Left ventricle myocardium inferior (tissue), 1 donor: ENCODE measurements around the gene RAB7B. TPM values are rescaled to one million over a fixed set of nuclear protein-coding genes. Genes with fewer than 3 reads are reported as not detected.

Experiments
- DNase-seq: peaks from one replicate; pipeline ENCODE4 v3.0.0-alpha.2; 2020
- H3K27ac ChIP-seq: fragments of 200-600 bp; replicated peaks from 2 replicates; pipeline ENCODE4 v1.8.0; 2021
- H3K27me3 ChIP-seq: fragments of 200-600 bp; 2 replicates; pipeline ENCODE4 v1.8.0; 2021; ENCODE audit warnings: low read depth
- H3K36me3 ChIP-seq: fragments of 200-600 bp; 2 replicates; pipeline ENCODE4 v1.8.0; 2021
- H3K4me1 ChIP-seq: fragments of 200-600 bp; 2 replicates; pipeline ENCODE4 v1.8.0; 2021
- H3K4me3 ChIP-seq: fragments of 200-600 bp; 2 replicates; pipeline ENCODE4 v1.8.0; 2021; ENCODE audit warnings: mild to moderate bottlenecking, moderate library complexity
- H3K9me3 ChIP-seq: fragments of 200-600 bp; replicated peaks from 2 replicates; pipeline ENCODE4 v1.8.0; 2021
- CTCF ChIP-seq: fragments of 200-600 bp; IDR thresholded peaks from 2 replicates; pipeline ENCODE4 v1.8.0; 2021; ENCODE audit warnings: antibody characterized with exemption, mild to moderate bottlenecking, borderline replicate concordance
- intact Hi-C: fragments of 100-400 bp; cut with micrococcal nuclease; formaldehyde crosslinking; loops from one replicate; pipeline ENCODE4 v1.11.0; 2022
- total RNA-seq: library from RNA; stranded (reverse); fragmentation: NEBNext Ultra II Directional; extraction: Animal tissue kit (Norgen Biotek cat#: 25700); gene quantifications from one replicate; pipeline ENCODE4 v1.2.1, GENCODE V29; 2021
- donor health status: DM: no; HTN: yes; CAD: no; lungs with severe emphysema.

RAB7B gene
- total RNA-seq, 1 donor from 2014 or later, result 1.4 TPM

- peaks cover 27% of the 10 kb centered on the region for H3K27me3 ChIP-seq
- no peak for DNase-seq
These were observed 63.4 kb downstream of the RAB7B start for GRCh38 chr1:205939690-205940330.

GRCh38 chr1:205938682-205939081 lies 64.5 kb downstream of the RAB7B start:
- Histone ChIP-seq H3K36me3 (no peaks in the 10 kb centered on the region), H3K27me3 (peaks cover 21% of the 10 kb centered on the region), H3K9me3 (no peaks in the 10 kb centered on the region), H3K27ac (no peak overlapping the region), H3K4me3 (no peak overlapping the region), H3K4me1 (peaks cover 18% of the 10 kb centered on the region)
- DNase-seq, result no peak
- intact Hi-C loops, result no loop called here
- no peak for TF ChIP-seq CTCF

More at GRCh38 chr1:205939690-205940330, 63.4 kb downstream of the RAB7B start:
- Histone ChIP-seq H3K36me3 (no peaks in the 10 kb centered on the region), H3K27ac (no peak overlapping the region), H3K4me3 (no peak overlapping the region), H3K4me1 (peaks cover 18% of the 10 kb centered on the region), H3K9me3 (no peaks in the 10 kb centered on the region)
- intact Hi-C loops, result no loop called here
- peak; percentile 21 for TF ChIP-seq CTCF

DNA sequence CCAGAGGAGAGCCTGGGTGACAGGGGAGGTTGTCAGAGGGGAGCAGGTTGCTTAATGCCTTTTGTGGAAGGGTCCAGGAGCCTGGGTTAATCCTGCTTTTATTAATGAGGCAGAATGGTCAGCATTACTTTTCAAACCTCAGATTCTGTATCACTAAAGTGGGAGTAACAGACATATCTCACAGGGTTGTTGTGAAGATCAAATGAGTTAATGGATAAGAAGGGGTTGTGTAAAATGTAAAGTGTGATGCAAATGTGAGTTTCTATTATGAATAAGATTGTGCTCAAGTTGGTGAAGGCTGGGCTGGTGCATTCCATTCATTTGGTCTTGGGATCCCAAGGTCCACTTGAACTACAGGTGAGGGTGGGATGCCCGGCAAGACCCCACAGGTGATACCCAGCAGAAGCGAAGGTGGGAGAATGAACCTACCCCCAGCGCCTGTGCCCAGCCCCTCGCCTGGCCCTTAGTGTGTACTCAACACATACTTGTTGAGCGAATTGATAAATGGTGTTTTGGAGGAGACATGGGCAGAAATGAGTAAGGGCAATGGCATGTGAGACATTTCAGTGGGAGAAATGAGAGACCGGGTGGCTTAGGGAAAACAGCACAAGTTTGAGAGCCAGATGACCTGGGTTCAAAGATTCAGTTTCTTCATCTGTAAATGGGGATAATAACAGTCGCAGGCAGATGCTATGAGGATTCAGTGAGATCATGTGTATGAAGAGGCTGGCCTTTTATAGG lies 66.2 kb downstream of the RAB7B start:
- H3K36me3 ChIP-seq, result no peaks in the 10 kb centered on the region
- H3K27ac ChIP-seq, result no peak overlapping the region
- H3K9me3 ChIP-seq, result no peaks in the 10 kb centered on the region
- DNase-seq, result no peak
- peaks cover 18% of the 10 kb centered on the region for H3K4me1 ChIP-seq
- no peak overlapping the region for H3K4me3 ChIP-seq
- intact Hi-C loops, result no loop called here
- no peak for TF ChIP-seq CTCF
- H3K27me3 ChIP-seq, result peaks cover 5% of the 10 kb centered on the region

DNA sequence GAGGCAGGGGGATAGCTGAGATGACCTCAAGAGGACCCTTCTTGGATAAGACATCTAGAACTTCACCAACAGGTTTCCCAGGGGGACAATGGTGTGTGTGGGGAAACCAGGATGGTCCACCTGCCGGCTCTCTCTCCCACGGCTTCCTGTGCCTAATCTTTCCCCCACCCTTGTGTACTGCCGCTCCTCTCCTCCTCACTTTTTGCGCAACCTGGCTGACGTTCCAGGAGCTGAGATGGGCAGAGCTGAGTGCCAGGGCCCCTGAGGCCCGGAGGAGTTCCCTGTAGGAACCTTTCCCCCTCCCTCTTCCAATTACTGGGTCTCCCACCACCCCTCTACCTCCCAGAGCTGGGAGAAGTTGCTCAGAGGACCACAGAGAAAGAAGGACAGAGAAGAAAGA lies 66.9 kb downstream of the RAB7B start:
- no peaks in the 10 kb centered on the region for H3K9me3 ChIP-seq
- H3K36me3 ChIP-seq, result no peaks in the 10 kb centered on the region
- TF ChIP-seq CTCF, result no peak
- intact Hi-C loops, result no loop called here
- H3K4me3 ChIP-seq, result no peak overlapping the region
- H3K4me1 ChIP-seq, result peaks cover 18% of the 10 kb centered on the region
- DNase-seq, result no peak
- H3K27me3 ChIP-seq, result peaks cover 5% of the 10 kb centered on the region
- no peak overlapping the region for H3K27ac ChIP-seq

DNA sequence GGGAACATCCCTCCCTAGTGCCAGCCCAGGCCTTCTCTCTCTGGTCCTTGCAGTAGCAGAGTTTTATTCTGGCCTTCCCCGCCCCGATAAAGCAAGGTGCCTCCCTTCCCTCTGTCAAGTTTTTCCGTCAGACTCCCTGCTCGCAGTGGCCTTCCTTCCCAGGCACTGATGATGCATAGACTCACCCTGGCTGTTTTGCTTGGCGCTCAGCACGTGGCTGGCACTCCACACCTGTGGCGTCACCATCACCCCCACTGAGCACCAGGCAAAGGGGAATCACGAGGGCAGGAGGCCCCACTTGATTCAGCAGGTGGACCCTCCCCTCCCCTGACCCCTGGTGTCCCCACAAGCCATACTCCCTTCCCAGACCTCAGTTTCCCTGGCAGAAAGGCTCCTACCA lies 67.3 kb downstream of the RAB7B start:
- H3K36me3 ChIP-seq, result no peaks in the 10 kb centered on the region
- intact Hi-C loops, result no loop called here
- no peak overlapping the region for H3K27ac ChIP-seq
- H3K9me3 ChIP-seq, result no peaks in the 10 kb centered on the region
- DNase-seq, result no peak
- no peak overlapping the region for H3K4me3 ChIP-seq
- H3K27me3 ChIP-seq, result peaks cover 5% of the 10 kb centered on the region
- H3K4me1 ChIP-seq, result peaks cover 14% of the 10 kb centered on the region
- TF ChIP-seq CTCF, result no peak
